ENCODE results near the gene KCNG2. TPM values are rescaled to one million over a fixed set of nuclear protein-coding genes. Genes with fewer than 3 reads are reported as not detected.

The KCNG2 gene
- total and polyA plus RNA-seq, 2 of the 4 experiments (the other 2 are of a cell fraction): not detected

- 20% methylated on average over 1 of the region's 14 CpGs; no CpG with 5 or more reads in 1 of the 2 experiments for WGBS, 2 experiments (ENCODE audit: extremely low coverage in 2 of 2, insufficient read length in 1 of 2)
These were observed 20.3 kb downstream of the KCNG2 start for GRCh38 chr18:79818036-79818435.

More at GRCh38 chr18:79818036-79818435, 20.3 kb downstream of the KCNG2 start:
- no peak for TF ChIP-seq RFX5 (IDR thresholded peaks at IDR 0.05; ENCODE audit: low read depth, low read length)
- TF ChIP-seq MXI1 (IDR thresholded peaks at IDR 0.05; ENCODE audit: borderline replicate concordance, low read depth, low read length): no peak
- TF ChIP-seq RAD21 (IDR thresholded peaks at IDR 0.05; ENCODE audit: low read length): no peak
- TF ChIP-seq NFE2L2 (IDR thresholded peaks at IDR 0.05; ENCODE audit: low read depth, low read length): no peak
- TF ChIP-seq MAZ (IDR thresholded peaks at IDR 0.05; ENCODE audit: borderline replicate concordance, low read depth, low read length): no peak
- TF ChIP-seq USF2 (IDR thresholded peaks at IDR 0.05; ENCODE audit: low read depth, low read length): no peak
- no peak for TF ChIP-seq ELK1 (IDR thresholded peaks at IDR 0.05; ENCODE audit: borderline replicate concordance, low read depth, low read length)
- no peak for TF ChIP-seq SMC3 (IDR thresholded peaks at IDR 0.05; ENCODE audit: low read depth, low read length)
- no peak for TF ChIP-seq POLR2A (IDR thresholded peaks at IDR 0.05; ENCODE audit: low read depth, low read length)
- TF ChIP-seq FOS (IDR thresholded peaks at IDR 0.05; ENCODE audit: low read depth, low read length): no peak
- TF ChIP-seq RCOR1 (IDR thresholded peaks at IDR 0.05; ENCODE audit: insufficient replicate concordance, low read length): no peak
- TF ChIP-seq MAFK (IDR thresholded peaks at IDR 0.05; ENCODE audit: low read depth, low read length): no peak
- TF ChIP-seq CTCF (conservative IDR thresholded peaks at IDR 0.05; ENCODE audit: low read depth, low read length): no peak
- no peak for TF ChIP-seq CHD1 (IDR thresholded peaks at IDR 0.05; ENCODE audit: low read depth, low read length)
- TF ChIP-seq CEBPB (IDR thresholded peaks at IDR 0.05; ENCODE audit: low read depth, low read length): no peak
- no peak for TF ChIP-seq BHLHE40 (IDR thresholded peaks at IDR 0.05; ENCODE audit: low read depth, low read length)
- Histone ChIP-seq H3K56ac (ENCODE audit: extremely low read depth, insufficient read depth, low read length) (no peak overlapping the region), H2BK5ac (ENCODE audit: low read depth, low read length, poor library complexity, severe bottlenecking) (no peak overlapping the region), H3K9me1 (ENCODE audit: insufficient read depth, low read length) (no peaks in the 10 kb centered on the region; the same call in 1 of the 2 replicates), H4K5ac (ENCODE audit: low read depth, low read length) (no peak overlapping the region), H3K18ac (ENCODE audit: low read depth, low read length) (no peak overlapping the region), H3K23ac (ENCODE audit: low read depth, low read length) (no peak overlapping the region), H2BK120ac (ENCODE audit: low read depth, low read length) (no peak overlapping the region), H4K8ac (ENCODE audit: low read depth in 2 of 2, low read length in 2 of 2) (no peak overlapping the region), H4K91ac (ENCODE audit: insufficient read depth, low read depth, low read length) (no peak overlapping the region), H3K14ac (replicated peaks; ENCODE audit: low read depth, low read length) (no peak overlapping the region), H2AFZ (replicated peaks; ENCODE audit: low read length, poor library complexity) (peak overlapping the region; percentile 16), H3K9me3 (ENCODE audit: control insufficient read depth, insufficient read depth, low read length) (no peaks in the 10 kb centered on the region), H3K36me3 (ENCODE audit: control insufficient read depth, insufficient read depth, low read length) (no peaks in the 10 kb centered on the region), H3K27me3 (ENCODE audit: control insufficient read depth, insufficient read depth, low read length) (peaks cover 11% of the 10 kb centered on the region), H3K79me1 (ENCODE audit: low read depth in 1 of 2, low read length in 2 of 2) (no peaks in the 10 kb centered on the region), H3K9ac (ENCODE audit: low read depth, low read length) (no peak overlapping the region), H4K20me1 (ENCODE audit: insufficient read depth, low read length) (no peaks in the 10 kb centered on the region), H3K27ac (ENCODE audit: insufficient read depth, low read length) (no peak overlapping the region), H2AK5ac (ENCODE audit: low read depth, low read length) (no peak overlapping the region), H3K4me1 (ENCODE audit: control insufficient read depth, insufficient read depth, low read length) (peaks cover 2% of the 10 kb centered on the region; the same call in 1 of the 2 replicates), H2BK20ac (ENCODE audit: low read depth, low read length) (no peak overlapping the region), H3K4ac (ENCODE audit: low read depth, low read length) (no peak overlapping the region), H2AK9ac (replicated peaks; ENCODE audit: low read depth, low read length, poor library complexity) (no peak overlapping the region), H3K4me3 (ENCODE audit: insufficient read depth, low read depth, low read length) (no peak overlapping the region), H2BK15ac (ENCODE audit: low read depth, low read length) (no peak overlapping the region), H3K4me2 (ENCODE audit: low read depth, low read length) (no peak overlapping the region)
- dilution Hi-C loops (cut with HindIII; ENCODE audit: low sequenced_read_pairs, unreplicated experiment): no loop called here
- no TSS peak for BruUV-seq (replicated peaks)
- ATAC-seq (ENCODE audit: low read depth): peak; percentile 81
- DNase-seq: no peak
- CTCF ChIA-PET: no interaction called here
- POLR2A ChIA-PET (ENCODE audit: unreplicated experiment): no interaction called here
- in situ Hi-C loops (cut with MboI; ENCODE audit: low sequenced_read_pairs): no loop called here
- intact Hi-C loops (cut with micrococcal nuclease): no loop called here

Measured in IMR-90 (cell line).